A549 treated with GW870086 at 1 μM for 4 hours (cell line): ENCODE measurements around the gene CBL. TPM values are rescaled to one million over a fixed set of nuclear protein-coding genes. Genes with fewer than 3 reads are reported as not detected.

Experiments used
- total RNA-seq: library from RNA; stranded (reverse); fragments of 200-300 nt; extraction: Qiagen RNA extraction; gene quantifications from 5 replicates; pipeline ENCODE4 v1.2.3, GENCODE V29; 2022; ENCODE audit warnings: low read depth

CBL gene
- total RNA-seq, result 5.4 to 9.4 TPM (median 8.4 TPM) in 5 replicates

GRCh38 chr11:119205574-119206510, at the start of gene CBL:
Gene CBL (plus strand): TSS chr11:119206339. CDS start chr11:119206418, 79 bp downstream.

GRCh38 chr11:119168471-119169281, 37.5 kb upstream of the CBL start, which contains the start of gene NLRX1:
Gene NLRX1 (plus strand): TSS chr11:119168725. CDS start chr11:119171404, 2,679 bp downstream.

GRCh38 chr11:119316729-119317591, 110.8 kb downstream of the CBL start, which contains the start of gene MCAM:
Gene MCAM (minus strand): TSS chr11:119317130. CDS start chr11:119317101, 29 bp downstream.

GRCh38 chr11:119334174-119334930, 128.2 kb downstream of the CBL start, which contains the start of gene RNF26:
Gene RNF26 (plus strand): TSS chr11:119334527. CDS start chr11:119335123, 596 bp downstream.

GRCh38 chr11:119340335-119341221, 134.4 kb downstream of the CBL start, which contains the start of gene C1QTNF5:
Gene C1QTNF5 (minus strand): TSS chr11:119340883. CDS start chr11:119340397, 486 bp downstream.

GRCh38 chr11:119346605-119347004, 140.5 kb downstream of the CBL start, which contains the start of gene MFRP:
Gene MFRP (minus strand): TSS chr11:119346705. CDS start chr11:119346513, 192 bp downstream.

Other genes starting within 250 kb of the CBL start
- gene FOXR1, start 234.6 kb upstream of the CBL start, total RNA-seq, result not detected in 5 replicates
- gene CENATAC, start 208.2 kb upstream of the CBL start, total RNA-seq, result 10.7 to 16.4 TPM (median 12.1 TPM) in 5 replicates
- gene RPS25, start 188.0 kb upstream of the CBL start, total RNA-seq, result 809 to 1,089 TPM (median 832 TPM) in 5 replicates
- 57.3 to 62.5 TPM (median 60.8 TPM) in 5 replicates for gene TRAPPC4, start 187.6 kb upstream of the CBL start, total RNA-seq
- 10.4 to 12.9 TPM (median 12.2 TPM) in 5 replicates for gene SLC37A4, start 175.5 kb upstream of the CBL start, total RNA-seq
- 40.5 to 46.9 TPM (median 45.4 TPM) in 5 replicates for gene HYOU1, start 149.1 kb upstream of the CBL start, total RNA-seq
- 11.2 to 13.2 TPM (median 11.8 TPM) in 5 replicates for gene VPS11, start 138.5 kb upstream of the CBL start, total RNA-seq
- gene HMBS, start 121.5 kb upstream of the CBL start, total RNA-seq, result 46.9 to 53.3 TPM (median 50.0 TPM) in 5 replicates
- gene DPAGT1, start 104.5 kb upstream of the CBL start, total RNA-seq, result 34.8 to 40.4 TPM (median 38.9 TPM) in 5 replicates
- 3.1 to 5.6 TPM (median 5.4 TPM) in 5 replicates for gene C2CD2L, start 99.0 kb upstream of the CBL start, total RNA-seq
- 8.1 to 11.2 TPM (median 10.1 TPM) in 5 replicates for gene HINFP, start 84.8 kb upstream of the CBL start, total RNA-seq
- 0.24 to 0.37 TPM (median 0.30 TPM) in 5 replicates for gene ABCG4, start 57.3 kb upstream of the CBL start, total RNA-seq
- gene NLRX1, start 37.6 kb upstream of the CBL start, total RNA-seq, result 9.2 to 11.5 TPM (median 10.2 TPM) in 5 replicates
- gene NHERF4, start 20.9 kb upstream of the CBL start, total RNA-seq, result 0.08 to 0.34 TPM (median 0.30 TPM) in 3 of 5 replicates, not detected in the others
- 9.2 to 12.5 TPM (median 11.6 TPM) in 5 replicates for gene MCAM, start 110.8 kb downstream of the CBL start, total RNA-seq
- 29.4 to 37.4 TPM (median 34.2 TPM) in 5 replicates for gene RNF26, start 128.2 kb downstream of the CBL start, total RNA-seq
- not detected in 5 replicates for gene C1QTNF5, start 134.5 kb downstream of the CBL start, total RNA-seq
- gene MFRP, start 140.4 kb downstream of the CBL start, total RNA-seq, result not detected in 5 replicates
- 0.48 to 0.79 TPM (median 0.68 TPM) in 5 replicates for gene USP2, start 175.4 kb downstream of the CBL start, total RNA-seq
- gene THY1, start 216.8 kb downstream of the CBL start, total RNA-seq, result 8.9 to 17.2 TPM (median 13.7 TPM) in 5 replicates